CD4-positive, CD25-positive, alpha-beta regulatory T cell (primary cell): ENCODE results near the gene DNASE2B. TPM values are rescaled to one million over a fixed set of nuclear protein-coding genes. Genes with fewer than 3 reads are reported as not detected.

Source experiments
- ATAC-seq, 2 donors: fragments of 150-1000 bp; cut with Tn5 transposase; one replicate each; pipeline ENCODE4 v1.10.0; 2021; ENCODE audit warnings: low read depth in 2 of 2, moderate number of reproducible peaks in 2 of 2, moderate library complexity in 1 of 2
- DNase-seq, 3 donors: peaks; one replicate each; pipeline versions ENCODE4 v3.0.0 to v3.0.0-alpha.2; 2012 to 2022; ENCODE audit warnings: mixed read lengths in 1 of 3
- H3K27ac ChIP-seq: one replicate; pipeline ENCODE4 v1.7.0; 2013; ENCODE audit warnings: mild to moderate bottlenecking, low read length; ENCODE audit not compliant: insufficient read depth, poor library complexity, severe bottlenecking
- H3K27me3 ChIP-seq: one replicate; pipeline ENCODE4 v1.7.0; 2013; ENCODE audit warnings: low read length; ENCODE audit not compliant: control insufficient read depth, insufficient read depth
- H3K36me3 ChIP-seq: one replicate; pipeline ENCODE4 v1.7.0; 2013; ENCODE audit warnings: mild to moderate bottlenecking, low read length, moderate library complexity; ENCODE audit not compliant: control insufficient read depth, insufficient read depth
- H3K4me1 ChIP-seq: 2 replicates; pipeline ENCODE4 v1.7.0; 2013; ENCODE audit warnings: mild to moderate bottlenecking, low read length; ENCODE audit not compliant: insufficient read depth, control insufficient read depth, poor library complexity, severe bottlenecking
- H3K4me3 ChIP-seq: one replicate; pipeline ENCODE4 v1.7.0; 2013; ENCODE audit warnings: low read depth, mild to moderate bottlenecking, low read length, moderate library complexity
- H3K9me3 ChIP-seq, 2 experiments: 1 replicate in 1 of 2; 2 replicates in 1 of 2; pipeline ENCODE4 v1.7.0; 2013; ENCODE audit warnings: low read length in 2 of 2, mild to moderate bottlenecking in 1 of 2, moderate library complexity in 1 of 2; ENCODE audit not compliant: control insufficient read depth in 2 of 2
- H3K27ac Mint-ChIP-seq, 3 donors: one replicate each; pipeline ENCODE4 v1.8.0; 2020 to 2022; ENCODE audit warnings: mild to moderate bottlenecking in 3 of 3, mixed read lengths in 3 of 3, moderate library complexity in 2 of 3
- H3K27me3 Mint-ChIP-seq: one replicate; pipeline ENCODE4 v1.8.0; 2022; ENCODE audit warnings: mild to moderate bottlenecking, mixed read lengths
- H3K36me3 Mint-ChIP-seq: one replicate; pipeline ENCODE4 v1.8.0; 2020; ENCODE audit warnings: mixed read lengths
- H3K4me1 Mint-ChIP-seq, 4 donors: one replicate each; pipeline ENCODE4 v1.8.0; 2020 to 2022; ENCODE audit warnings: mixed read lengths in 4 of 4, mild to moderate bottlenecking in 1 of 4
- H3K4me3 Mint-ChIP-seq, 4 donors: one replicate each; pipeline ENCODE4 v1.8.0; 2020 to 2022; ENCODE audit warnings: mild to moderate bottlenecking in 4 of 4, mixed read lengths in 4 of 4, moderate library complexity in 3 of 4
- H3K9me3 Mint-ChIP-seq, 7 donors: one replicate each; pipeline ENCODE4 v1.8.0; 2020 to 2022; ENCODE audit warnings: mixed read lengths in 7 of 7, mild to moderate bottlenecking in 3 of 7, moderate library complexity in 2 of 7
- polyA plus RNA-seq, 4 donors: library from polyadenylated mRNA; unstranded; fragments of 300-500 nt; fragmentation: Illumina TruSeq; gene quantifications; one replicate each; pipeline ENCODE4 v1.2.3, GENCODE V29; 2021
- total RNA-seq: library from RNA; stranded (reverse); gene quantifications from one replicate; pipeline ENCODE4 v1.2.3, GENCODE V29; 2022

DNASE2B gene
- total RNA-seq (not detected), polyA plus RNA-seq (not detected)

GRCh38 chr1:84398175-84399155 lies at the start of gene DNASE2B:
Gene DNASE2B (plus strand): TSS chr1:84398484. CDS start chr1:84398565, 81 bp downstream.
- no peaks in the 10 kb centered on the region for H3K27me3 ChIP-seq
- H3K4me1 Mint-ChIP-seq = no peaks in the 10 kb centered on the region
- H3K27ac ChIP-seq = no peak within 1 kb of the TSS
- no peak within 1 kb of the TSS for H3K4me3 ChIP-seq
- H3K9me3 Mint-ChIP-seq = peaks cover 0 to 2% (median 0%) of the 10 kb centered on the region in 7 donors
- no peaks in the 10 kb centered on the region for H3K9me3 ChIP-seq
- H3K4me3 Mint-ChIP-seq = no peak within 1 kb of the TSS
- DNase-seq (no peak), ATAC-seq (no peak)
- H3K27me3 Mint-ChIP-seq = peaks cover 8% of the 10 kb centered on the region
- no peak within 1 kb of the TSS for H3K27ac Mint-ChIP-seq
- H3K4me1 ChIP-seq = no peaks in the 10 kb centered on the region
- no peaks in the 10 kb centered on the region for H3K36me3 Mint-ChIP-seq
- no peaks in the 10 kb centered on the region for H3K36me3 ChIP-seq

- no peaks in the 10 kb centered on the region for H3K9me3 ChIP-seq
- no peaks in the 10 kb centered on the region for H3K36me3 ChIP-seq
- H3K36me3 Mint-ChIP-seq = no peaks in the 10 kb centered on the region
- no peaks in the 10 kb centered on the region for H3K4me1 ChIP-seq
- DNase-seq (no peak), ATAC-seq (no peak)
- H3K4me1 Mint-ChIP-seq = no peaks in the 10 kb centered on the region
- no peak overlapping the region for H3K4me3 Mint-ChIP-seq
- no peak overlapping the region for H3K27ac ChIP-seq
- no peaks in the 10 kb centered on the region for H3K27me3 Mint-ChIP-seq
- H3K27me3 ChIP-seq = peaks cover 2% of the 10 kb centered on the region
- H3K9me3 Mint-ChIP-seq = no peaks in the 10 kb centered on the region
- H3K4me3 ChIP-seq = no peak overlapping the region
- H3K27ac Mint-ChIP-seq = no peak overlapping the region
Measured at GRCh38 chr1:84348759-84349158, 49.5 kb upstream of the DNASE2B start.

- H3K27me3 ChIP-seq = peaks cover 2% of the 10 kb centered on the region
- no peak overlapping the region for H3K4me3 Mint-ChIP-seq
- ATAC-seq = no peak
- no peak for DNase-seq
- H3K36me3 Mint-ChIP-seq = no peaks in the 10 kb centered on the region
- H3K9me3 ChIP-seq = no peaks in the 10 kb centered on the region
- H3K9me3 Mint-ChIP-seq = no peaks in the 10 kb centered on the region
- no peaks in the 10 kb centered on the region for H3K4me1 Mint-ChIP-seq
- H3K27ac Mint-ChIP-seq = no peak overlapping the region
- H3K4me3 ChIP-seq = no peak overlapping the region
- no peaks in the 10 kb centered on the region for H3K4me1 ChIP-seq
- H3K27me3 Mint-ChIP-seq = no peaks in the 10 kb centered on the region
- H3K36me3 ChIP-seq = no peaks in the 10 kb centered on the region
- H3K27ac ChIP-seq = no peak overlapping the region
Measured at GRCh38 chr1:84350104-84350503, 48.2 kb upstream of the DNASE2B start.

GRCh38 chr1:84350550-84350949 lies 47.7 kb upstream of the DNASE2B start:
- Histone ChIP-seq H3K9me3 (no peaks in the 10 kb centered on the region), H3K27ac (no peak overlapping the region), H3K27me3 (peaks cover 2% of the 10 kb centered on the region), H3K4me1 (no peaks in the 10 kb centered on the region), H3K4me3 (no peak overlapping the region), H3K36me3 (no peaks in the 10 kb centered on the region)
- H3K4me1 Mint-ChIP-seq = no peaks in the 10 kb centered on the region
- peaks cover 0 to under 1% (median 0%) of the 10 kb centered on the region in 7 donors for H3K9me3 Mint-ChIP-seq
- H3K27ac Mint-ChIP-seq = no peak overlapping the region
- ATAC-seq (no peak), DNase-seq (no peak)
- no peaks in the 10 kb centered on the region for H3K27me3 Mint-ChIP-seq
- H3K4me3 Mint-ChIP-seq = no peak overlapping the region
- no peaks in the 10 kb centered on the region for H3K36me3 Mint-ChIP-seq

GRCh38 chr1:84352298-84353106 lies 45.8 kb upstream of the DNASE2B start:
- Mint-ChIP-seq H3K36me3 (no peaks in the 10 kb centered on the region), H3K9me3 (peaks cover 0 to 4% (median 0%) of the 10 kb centered on the region in 7 donors), H3K4me1 (no peaks in the 10 kb centered on the region), H3K27me3 (peaks cover 5% of the 10 kb centered on the region), H3K27ac (no peak overlapping the region), H3K4me3 (no peak overlapping the region)
- DNase-seq = no peak
- no peak overlapping the region for H3K27ac ChIP-seq
- ATAC-seq = no peak
- H3K27me3 ChIP-seq = peaks cover 4% of the 10 kb centered on the region
- H3K36me3 ChIP-seq = no peaks in the 10 kb centered on the region
- no peaks in the 10 kb centered on the region for H3K4me1 ChIP-seq
- no peak overlapping the region for H3K4me3 ChIP-seq
- H3K9me3 ChIP-seq = no peaks in the 10 kb centered on the region

- DNase-seq (no peak), ATAC-seq (no peak)
- Mint-ChIP-seq H3K4me1 (no peaks in the 10 kb centered on the region), H3K27ac (no peak overlapping the region), H3K4me3 (no peak overlapping the region), H3K27me3 (peaks cover 5% of the 10 kb centered on the region), H3K9me3 (peaks cover 0 to 4% (median 0%) of the 10 kb centered on the region in 7 donors), H3K36me3 (no peaks in the 10 kb centered on the region)
- Histone ChIP-seq H3K4me1 (no peaks in the 10 kb centered on the region), H3K4me3 (no peak overlapping the region), H3K36me3 (no peaks in the 10 kb centered on the region), H3K9me3 (no peaks in the 10 kb centered on the region), H3K27ac (no peak overlapping the region), H3K27me3 (peaks cover 2% of the 10 kb centered on the region)
Measured at GRCh38 chr1:84353695-84354094, 44.6 kb upstream of the DNASE2B start.

GRCh38 chr1:84355556-84355955 lies 42.7 kb upstream of the DNASE2B start:
- DNase-seq (no peak), ATAC-seq (no peak)
- peaks cover 5% of the 10 kb centered on the region for H3K27me3 Mint-ChIP-seq
- H3K36me3 Mint-ChIP-seq = no peaks in the 10 kb centered on the region
- H3K9me3 Mint-ChIP-seq = peaks cover 0 to 4% (median 0%) of the 10 kb centered on the region in 7 donors
- no peak overlapping the region for H3K27ac Mint-ChIP-seq
- no peaks in the 10 kb centered on the region for H3K4me1 ChIP-seq
- peaks cover 2% of the 10 kb centered on the region for H3K27me3 ChIP-seq
- no peak overlapping the region for H3K4me3 ChIP-seq
- no peak overlapping the region for H3K4me3 Mint-ChIP-seq
- H3K9me3 ChIP-seq = no peaks in the 10 kb centered on the region
- no peaks in the 10 kb centered on the region for H3K36me3 ChIP-seq
- H3K27ac ChIP-seq = no peak overlapping the region
- no peaks in the 10 kb centered on the region for H3K4me1 Mint-ChIP-seq
